ENCODE measurements around the gene ZDHHC18.

- TF ChIP-seq CTCF (conservative IDR thresholded peaks at IDR 0.05 in 1 of 2, IDR thresholded peaks at IDR 0.05 in 1 of 2; ENCODE audit: extremely low read depth in 1 of 2, insufficient read depth in 1 of 2, low read depth in 1 of 2, low read length in 2 of 2) (peak in 1 of 2 donors; percentile 12), EZH2 (IDR thresholded peaks at IDR 0.05; ENCODE audit: borderline replicate concordance, low read length) (no peak)
These were observed 38.6 kb upstream of the ZDHHC18 start, which contains the start of gene PIGV for GRCh38 chr1:26787706-26788514.
